Renal pelvis (tissue), 4 donors: ENCODE measurements around the gene SLC2A4. TPM values are rescaled to one million over a fixed set of nuclear protein-coding genes. Genes with fewer than 3 reads are reported as not detected.
"Not testable (repeated sequence)": the region's sequence is repeated elsewhere in the genome, so short reads cannot be mapped to it uniquely, and the experiment has no call there.

Experiments
- DNase-seq: peaks from one replicate; pipeline ENCODE4 v3.0.0-alpha.2; 2013
- polyA plus RNA-seq, 3 donors: library from polyadenylated mRNA; unstranded; fragments of 120-200 nt; gene quantifications; one replicate each; pipeline ENCODE4 v1.2.1, GENCODE V29; 2013; ENCODE audit not compliant: insufficient read length in 3 of 3

The SLC2A4 gene
- polyA plus RNA-seq, 3 donors, result 1.8 to 3.7 (median 2.5) TPM

DNA sequence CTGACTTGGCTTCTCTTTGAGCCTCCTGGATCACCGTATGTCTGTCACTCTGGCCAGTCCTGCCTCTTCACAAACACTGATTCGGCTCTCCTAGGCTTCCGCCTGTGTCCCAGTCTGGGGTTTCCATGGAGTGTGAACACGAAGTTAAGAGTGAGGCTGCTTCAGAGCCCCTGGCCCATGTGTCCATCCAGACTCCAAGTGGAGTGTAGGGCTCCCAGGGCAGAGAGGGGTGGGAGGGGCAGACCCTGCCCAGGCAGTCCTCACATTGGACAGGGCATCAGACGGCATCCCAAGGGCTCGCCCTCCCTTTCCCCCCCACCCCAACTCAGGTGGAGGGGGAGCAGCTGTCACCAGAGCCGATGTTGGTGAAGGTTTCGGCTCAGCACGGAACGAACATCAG, 37.7 kb upstream of the SLC2A4 start:
- not testable (repeated sequence) for DNase-seq

DNA sequence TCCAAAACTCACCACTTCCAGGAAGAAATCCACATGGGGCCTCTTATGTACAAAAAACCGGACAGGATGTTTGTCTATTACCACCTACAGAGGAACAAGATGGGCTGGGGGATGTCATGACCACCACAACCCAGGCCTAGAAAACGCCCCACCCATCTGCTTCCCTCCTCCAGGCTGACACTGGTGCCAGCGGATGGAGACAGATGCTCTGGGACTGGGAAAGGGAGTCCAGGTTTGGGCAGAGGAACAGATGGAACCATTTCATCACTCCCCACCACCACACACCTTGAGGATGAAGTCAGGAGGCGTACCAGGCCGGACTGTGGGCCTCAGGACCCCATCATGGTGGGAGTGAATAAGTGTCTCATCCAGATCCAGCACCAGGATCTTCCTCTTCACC, 34.7 kb upstream of the SLC2A4 start:
- DNase-seq, result no peak

DNA sequence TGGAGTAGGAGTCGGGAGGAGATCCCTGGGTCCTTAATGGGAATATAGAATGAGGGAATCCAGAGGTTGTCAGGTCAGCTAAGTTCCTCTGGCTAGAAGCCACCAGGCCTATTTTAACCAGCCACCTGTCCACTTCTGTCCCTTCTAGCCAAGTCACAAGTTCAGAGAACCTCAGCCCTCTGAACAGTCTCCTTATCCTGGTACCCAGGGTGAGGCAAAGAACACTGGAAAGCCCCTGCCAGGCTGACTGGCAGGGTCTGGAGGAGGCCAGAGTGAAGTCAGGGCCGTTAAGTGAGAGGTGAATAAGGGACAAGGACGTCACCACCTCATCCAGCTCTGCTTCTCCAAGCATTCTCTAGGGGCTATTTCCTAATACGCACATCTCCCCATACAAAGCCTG, 32.7 kb upstream of the SLC2A4 start:
- no peak for DNase-seq

DNA sequence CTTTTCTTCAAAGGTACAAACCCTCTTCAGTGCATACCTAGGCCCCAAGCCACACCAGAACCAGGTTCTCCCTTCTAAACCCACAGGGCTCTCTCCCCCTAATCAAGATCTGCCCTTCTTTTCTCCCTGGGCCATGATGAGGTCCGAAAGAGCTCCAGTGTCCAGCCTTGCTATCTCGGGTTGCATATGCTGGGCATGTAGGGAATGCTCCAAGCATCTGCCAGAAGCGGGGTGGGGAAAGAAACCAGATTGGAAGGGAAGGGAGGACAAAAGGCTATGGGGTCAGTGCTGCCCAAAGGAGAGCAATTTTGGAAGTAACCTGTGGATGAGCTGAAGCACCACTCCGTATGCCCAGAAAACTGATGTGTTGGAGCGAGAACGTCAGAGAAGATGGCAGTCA, 32.3 kb upstream of the SLC2A4 start:
- DNase-seq, result no peak

DNA sequence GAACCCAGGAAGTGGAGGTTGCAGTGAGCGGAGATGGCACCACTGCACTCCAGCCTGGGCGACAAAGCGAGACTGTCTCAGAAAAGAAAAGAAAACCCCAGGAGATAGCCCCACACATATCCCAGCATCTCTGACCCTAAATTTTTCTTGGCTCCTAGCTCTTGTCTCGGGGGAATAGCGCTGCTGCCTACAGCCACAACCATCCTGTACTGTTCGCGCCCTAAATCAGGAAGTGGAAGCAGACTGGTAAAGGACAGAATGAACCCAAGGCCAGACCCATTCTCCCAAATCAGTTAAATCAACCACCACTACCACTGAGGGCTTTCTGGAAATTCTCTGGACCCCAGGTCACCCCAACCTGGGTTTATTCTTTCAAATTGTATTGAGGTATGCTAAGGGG, 31.7 kb upstream of the SLC2A4 start:
- DNase-seq, result no peak

DNA sequence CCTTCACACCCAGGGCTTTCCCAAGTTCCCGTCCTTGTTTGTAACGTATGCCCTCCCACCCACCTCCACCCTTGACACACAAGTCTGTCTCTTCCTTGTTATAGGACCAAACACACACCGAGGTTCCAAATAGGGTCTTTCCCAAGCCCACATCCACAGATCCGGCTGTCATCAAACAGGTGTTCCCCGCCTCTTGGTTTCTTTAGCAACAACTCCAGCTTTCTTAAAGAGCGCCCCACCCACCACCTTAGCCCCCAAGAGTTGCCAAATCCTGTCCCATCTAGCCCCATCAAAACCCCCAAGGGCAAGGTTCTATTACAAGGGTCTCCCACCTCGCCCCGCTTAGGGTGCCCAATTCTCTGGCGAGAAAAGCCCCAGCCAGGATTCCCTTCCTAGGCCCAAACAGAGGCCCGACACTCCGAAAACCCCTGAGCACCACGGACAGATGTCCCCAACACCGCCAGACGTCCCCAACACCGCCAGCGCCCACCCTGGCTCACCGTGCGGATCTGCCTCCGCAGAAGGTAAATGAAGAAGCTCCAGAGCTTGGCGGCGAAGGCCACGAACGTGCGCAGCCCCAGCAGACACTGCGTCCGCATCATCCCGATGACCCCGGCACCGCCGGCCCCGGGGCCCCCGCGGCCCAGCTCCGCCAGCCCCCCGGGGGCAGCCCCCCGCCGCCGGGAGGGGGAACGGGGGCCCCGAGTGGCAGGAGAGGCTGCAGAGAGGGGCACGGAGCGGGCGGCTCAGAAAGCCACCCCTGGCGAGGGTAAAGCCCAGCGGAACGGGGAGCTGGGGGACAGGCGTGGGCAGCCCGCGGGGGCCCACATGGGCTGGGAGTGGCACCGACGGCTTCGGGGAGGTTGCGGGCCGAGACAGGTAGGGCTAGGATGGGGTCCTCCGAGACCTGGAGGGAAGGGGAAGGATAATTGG, 30.6 kb upstream of the SLC2A4 start:
- DNase-seq, result no peak

DNA sequence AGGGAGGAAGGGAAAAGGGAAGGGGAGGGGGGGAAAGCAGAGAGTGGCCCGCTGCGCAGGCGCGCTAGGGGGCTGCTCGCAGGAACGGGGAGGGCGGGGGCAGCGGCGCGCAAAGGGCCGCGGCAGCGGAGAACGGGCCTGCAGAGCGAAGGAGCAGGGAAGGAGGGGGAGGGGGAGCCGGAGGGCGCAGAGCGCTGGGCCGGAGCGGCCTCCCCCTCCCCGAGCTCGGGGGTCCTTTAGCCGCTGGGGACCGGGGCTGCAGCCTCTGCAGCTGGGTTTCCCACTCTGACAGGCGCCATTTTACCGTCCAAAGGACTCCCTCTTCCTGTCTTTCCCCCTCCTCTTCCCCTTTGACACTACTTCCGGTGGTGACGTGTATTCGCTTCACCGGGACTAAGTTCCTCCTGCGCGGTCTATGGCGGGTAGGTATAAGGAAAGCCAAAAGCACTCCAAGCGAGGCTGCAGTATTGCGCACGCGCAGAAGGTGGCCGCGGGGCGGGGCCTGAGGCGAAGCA, 29.8 kb upstream of the SLC2A4 start, which contains the start of gene CTDNEP1:
Gene CTDNEP1 (minus strand): TSS at position 74 of the 515 bp plus-strand sequence. CDS start 438 bp downstream, outside the sequence.
- peak; percentile 100 for DNase-seq

DNA sequence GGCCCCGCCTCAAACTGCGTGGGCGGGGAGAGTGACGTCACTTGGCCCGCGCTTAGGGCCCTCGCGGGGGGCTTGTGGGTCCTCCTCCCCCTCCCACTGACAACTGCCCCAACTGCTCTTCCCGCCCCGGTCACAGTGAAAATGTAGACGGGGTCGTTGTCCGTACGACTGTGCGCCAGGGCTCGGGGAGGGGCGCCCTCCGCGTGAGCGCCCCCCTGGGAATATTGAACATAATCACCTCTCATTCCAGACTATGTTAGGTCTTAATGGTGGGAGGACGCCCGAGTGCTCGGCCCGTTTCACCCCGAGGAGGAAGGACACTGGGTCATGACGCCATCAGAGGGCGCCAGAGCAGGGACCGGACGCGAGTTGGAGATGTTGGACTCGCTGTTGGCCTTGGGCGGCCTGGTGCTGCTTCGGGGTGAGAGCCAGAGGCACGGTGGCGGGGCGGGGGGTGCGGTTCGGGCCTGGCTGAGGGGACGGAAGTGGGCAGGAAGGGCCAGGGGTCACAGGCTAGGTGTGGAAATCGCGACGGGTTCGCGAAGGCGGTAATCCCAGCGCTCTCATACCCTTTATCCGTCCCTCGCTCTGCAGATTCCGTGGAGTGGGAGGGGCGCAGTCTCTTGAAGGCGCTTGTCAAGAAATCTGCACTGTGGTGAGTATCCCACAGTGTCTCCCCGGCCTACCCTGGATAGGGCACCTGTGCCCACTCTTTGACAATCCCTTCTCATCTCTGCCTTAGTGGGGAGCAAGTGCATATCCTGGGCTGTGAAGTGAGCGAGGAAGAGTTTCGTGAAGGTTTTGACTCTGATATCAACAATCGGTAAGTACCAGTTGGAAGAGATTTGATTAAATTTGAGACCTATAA, 29.1 kb upstream of the SLC2A4 start, which contains the start of gene ELP5:
Gene ELP5 (plus strand): TSS at position 40 of the 868 bp plus-strand sequence. CDS start 336 bp downstream, at position 376.
- DNase-seq, result peak; percentile 96

DNA sequence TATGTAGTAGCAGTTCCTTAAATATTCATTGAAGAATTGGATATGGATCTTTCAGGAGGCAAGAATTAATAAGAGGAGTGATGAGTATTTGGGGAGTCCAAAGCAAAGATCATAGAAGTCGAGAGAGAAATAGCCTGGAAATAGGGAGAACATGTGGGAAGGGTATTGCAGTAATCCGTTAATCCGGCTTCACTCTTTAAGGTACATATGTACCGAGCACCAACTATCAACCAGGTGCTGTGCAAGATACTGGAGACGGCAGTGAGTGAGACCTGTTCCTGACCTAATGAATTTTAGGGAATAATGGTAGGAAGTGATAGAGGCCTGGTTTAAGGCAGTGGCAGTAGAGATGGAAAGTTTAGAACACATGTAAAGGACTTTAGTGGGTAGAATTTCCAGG, 28.4 kb upstream of the SLC2A4 start:
- no peak for DNase-seq

DNA sequence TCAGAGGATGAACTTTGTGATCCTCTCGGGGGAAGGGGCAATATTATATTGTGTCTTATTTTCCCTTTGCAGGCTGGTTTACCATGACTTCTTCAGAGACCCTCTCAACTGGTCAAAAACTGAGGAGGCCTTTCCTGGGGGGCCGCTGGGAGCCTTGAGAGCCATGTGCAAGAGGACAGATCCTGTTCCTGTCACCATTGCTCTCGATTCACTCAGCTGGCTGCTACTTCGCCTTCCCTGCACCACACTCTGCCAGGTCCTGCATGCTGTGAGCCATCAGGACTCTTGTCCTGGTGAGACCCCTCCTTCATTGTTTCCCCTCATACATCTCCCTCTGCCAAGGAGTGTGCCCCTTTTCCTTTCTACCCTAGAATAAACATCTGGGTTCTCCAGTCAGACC, 27.0 kb upstream of the SLC2A4 start:
- no peak for DNase-seq

DNA sequence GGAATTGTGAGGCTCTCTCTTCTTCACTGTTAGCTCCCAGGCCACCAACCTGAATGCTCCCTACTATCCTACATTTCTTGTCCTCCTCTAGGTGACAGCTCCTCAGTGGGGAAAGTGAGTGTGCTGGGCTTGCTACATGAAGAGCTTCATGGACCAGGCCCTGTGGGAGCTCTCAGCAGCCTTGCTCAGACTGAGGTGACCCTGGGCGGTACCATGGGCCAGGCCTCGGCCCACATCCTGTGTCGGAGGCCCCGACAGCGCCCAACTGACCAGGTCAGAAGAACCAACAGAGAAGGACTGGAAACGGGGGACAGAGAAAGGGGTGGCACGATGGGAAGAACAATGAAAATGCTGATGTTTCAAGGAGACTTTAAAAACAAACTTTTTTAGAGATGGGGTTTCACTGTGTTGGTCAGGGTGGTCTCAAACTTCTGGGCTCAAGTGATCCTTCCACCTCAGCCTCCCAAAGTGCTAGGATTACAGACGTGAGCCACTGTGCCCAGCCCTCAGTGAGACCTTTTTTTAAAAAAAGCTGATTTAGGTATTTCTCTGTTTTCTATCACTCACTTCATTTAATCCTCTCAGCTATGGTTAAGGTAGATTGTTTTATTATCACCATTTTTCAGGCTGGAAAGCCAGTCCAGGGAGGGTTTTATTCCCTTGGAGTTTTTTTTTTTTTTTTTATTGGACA, 24.6 kb upstream of the SLC2A4 start:
- DNase-seq, result no peak

DNA sequence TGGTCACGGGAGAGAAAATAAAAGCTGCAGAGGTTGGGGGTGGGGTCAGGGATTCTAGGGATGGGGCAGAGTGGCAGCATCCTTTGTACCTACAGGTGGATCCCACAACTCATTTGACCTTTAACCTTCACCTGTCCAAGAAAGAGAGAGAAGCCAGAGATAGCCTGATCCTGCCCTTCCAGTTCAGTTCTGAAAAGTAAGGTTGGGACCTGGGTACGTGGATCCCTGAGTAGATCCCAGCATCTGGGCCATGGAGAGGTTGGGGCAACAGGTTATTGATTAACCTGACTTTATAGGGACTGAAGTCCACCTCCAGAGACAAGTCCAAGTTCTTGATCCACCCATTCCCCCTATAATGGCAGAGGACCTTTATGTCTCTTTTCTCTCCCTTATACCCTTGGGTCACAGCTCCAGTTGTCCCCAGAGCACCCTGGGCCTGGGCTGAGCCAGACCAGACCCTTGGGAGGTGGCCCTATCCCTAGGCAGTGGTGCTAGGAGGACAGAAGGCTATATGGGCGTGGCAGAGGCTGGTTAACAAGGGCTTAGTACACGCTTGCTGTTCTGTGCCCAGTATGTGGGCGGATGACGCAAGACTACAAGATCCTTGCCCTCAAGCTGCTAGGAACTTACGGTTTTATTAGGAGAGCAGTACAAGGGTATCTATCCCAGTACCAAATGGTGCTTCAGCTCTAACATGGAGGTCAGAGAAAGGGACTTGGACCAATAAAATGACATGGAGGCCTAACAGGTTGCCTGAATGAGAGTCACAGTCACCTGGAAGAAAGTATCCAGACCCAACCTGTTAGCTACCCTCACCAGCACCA, 22.6 kb upstream of the SLC2A4 start:
- no peak for DNase-seq

DNA sequence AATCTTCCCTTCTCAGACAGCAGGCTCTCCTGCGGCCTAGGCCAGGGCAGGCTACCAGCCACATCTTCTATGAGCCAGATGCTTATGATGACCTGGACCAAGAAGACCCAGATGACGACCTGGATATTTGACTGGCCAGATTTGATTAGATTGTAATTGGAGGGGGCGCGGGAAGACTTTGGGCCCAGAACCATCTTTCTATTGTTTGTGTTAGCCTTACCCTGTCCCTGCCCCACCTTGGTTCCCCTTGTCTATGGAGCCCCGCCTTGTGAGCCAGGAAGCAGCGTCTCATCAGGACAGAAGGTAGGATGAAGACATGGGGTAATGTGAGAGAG, 22.0 kb upstream of the SLC2A4 start:
- DNase-seq, result no peak

DNA sequence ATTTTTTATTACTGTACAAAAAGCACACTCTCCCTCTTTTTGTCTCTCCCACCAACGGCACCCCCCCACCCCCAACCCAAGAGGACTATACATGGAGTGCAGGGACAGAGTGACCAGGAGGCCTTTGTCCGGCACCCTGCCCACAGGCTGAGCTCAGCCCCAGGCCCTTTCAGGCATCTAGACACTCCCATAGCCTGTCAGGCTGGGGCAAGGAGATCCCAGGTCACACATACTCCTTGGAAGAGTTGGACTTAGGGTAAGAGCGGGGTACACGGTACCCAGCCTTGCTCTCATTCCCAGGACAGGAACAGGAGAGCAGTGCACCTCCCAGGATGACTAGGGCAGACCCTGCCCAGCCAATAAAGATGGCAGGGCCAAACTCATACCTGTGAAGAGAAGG, 21.4 kb upstream of the SLC2A4 start:
- DNase-seq, result no peak

DNA sequence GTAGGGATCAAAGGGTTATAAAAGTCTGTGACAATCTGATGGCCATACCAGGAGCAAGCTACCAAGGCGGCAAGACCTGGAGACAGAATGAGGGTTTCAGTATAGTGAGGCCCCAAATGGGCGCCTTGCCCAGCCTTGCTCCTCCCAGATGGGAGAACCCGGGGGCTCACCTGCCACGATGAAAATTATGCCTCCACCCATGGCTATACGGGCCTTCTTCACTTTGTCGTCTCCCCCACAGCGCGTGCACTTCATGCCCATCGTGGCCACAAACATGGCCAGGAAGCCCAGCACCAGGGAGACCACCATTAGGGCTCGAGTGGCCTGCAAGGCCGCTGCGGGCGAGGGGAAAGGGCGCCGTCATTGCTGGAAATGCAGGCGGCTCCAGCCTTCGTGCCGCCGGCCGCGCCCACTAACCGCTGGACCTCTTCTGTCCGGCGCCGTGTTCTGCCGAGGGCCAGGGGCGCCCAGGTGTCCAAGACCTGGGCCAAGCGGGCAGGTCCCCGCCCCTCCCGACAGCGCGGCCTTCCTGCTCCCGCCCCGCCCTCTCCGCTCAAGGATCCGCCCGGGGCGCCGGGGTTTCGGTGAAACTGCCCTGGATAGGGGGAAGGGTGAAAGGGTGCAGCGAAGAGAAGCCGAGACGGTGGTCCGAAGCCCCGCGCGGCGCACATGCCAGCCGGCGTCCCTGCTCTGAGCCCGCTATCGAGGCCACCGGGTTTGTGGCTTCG, 20.7 kb upstream of the SLC2A4 start:
- no peak for DNase-seq

DNA sequence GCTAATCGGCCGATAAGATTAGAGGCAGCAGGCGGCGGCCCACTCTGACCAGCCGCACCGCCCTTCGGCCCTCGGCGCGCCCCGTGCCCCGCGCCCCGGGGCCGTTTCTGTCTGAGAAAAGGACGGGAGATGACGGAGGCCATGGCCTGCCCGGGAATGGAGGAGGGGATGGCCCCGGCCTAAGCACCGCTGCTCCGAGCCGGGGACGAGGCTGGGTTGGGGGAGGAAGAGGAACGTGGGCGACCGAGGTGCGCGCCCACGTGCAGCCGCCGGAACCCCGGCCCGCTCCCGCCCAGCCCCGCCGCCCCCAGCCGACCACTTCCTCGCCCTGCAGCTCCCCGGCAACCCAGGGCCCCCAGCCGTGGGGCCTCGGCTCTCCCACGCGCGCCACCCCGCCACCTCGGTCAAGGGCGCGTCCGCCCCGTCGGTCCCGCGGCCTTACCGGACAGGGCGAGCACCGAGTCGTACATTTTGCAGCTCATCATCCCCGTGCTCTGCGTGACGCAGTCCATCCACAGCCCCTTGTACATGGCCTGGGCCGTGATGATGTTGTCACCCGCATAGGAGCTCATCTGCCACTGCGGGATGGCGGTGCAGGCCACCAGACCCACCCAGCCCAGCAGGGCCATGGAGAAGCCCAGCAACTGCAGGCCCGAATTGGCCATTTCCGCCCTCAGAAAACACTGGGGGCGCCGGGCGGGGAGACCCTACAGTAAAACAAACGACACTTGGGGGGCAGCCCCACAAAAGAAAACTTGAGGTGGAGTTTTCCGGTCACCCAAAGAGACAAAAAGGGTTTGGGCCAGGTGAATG, 19.9 kb upstream of the SLC2A4 start:
- no peak for DNase-seq

DNA sequence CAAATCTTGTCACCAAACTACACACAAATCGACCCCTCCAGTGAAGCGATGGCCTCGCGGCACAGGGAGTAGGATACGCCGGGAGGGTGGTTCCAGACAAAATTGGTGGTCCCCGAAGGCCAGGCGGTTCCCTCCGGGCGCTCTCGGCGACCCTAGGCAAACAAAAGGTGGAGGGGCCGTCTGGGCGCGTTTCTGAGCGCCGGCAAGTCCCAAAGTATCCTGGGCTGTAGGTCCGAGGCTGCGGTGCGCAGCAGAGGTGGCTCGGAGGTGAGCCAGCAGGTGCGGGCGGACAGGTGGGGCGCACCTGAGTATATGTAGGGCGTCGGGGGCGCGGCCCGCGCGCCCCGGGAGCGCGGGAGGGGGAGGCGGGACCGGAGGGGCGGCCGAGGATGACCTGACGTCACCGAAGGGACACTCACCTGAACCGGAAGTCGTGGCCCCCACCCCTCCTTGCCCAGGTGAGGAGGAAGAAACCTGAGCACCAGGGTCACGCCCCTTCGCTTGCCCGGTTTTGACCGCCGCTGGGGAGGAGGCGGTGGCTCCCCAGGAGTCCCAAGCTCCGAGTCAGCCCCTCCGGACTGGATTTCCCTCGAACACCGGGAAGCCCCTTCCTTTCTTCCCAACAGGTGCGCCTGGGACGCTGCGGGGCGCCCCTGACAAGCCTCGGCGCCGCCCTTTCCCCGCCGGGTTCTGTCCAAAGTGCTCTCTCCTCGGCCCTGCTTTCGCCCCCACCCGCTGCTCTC, 19.2 kb upstream of the SLC2A4 start, which contains the start of gene CLDN7:
Gene CLDN7 (minus strand): TSS at position 287 of the 743 bp plus-strand sequence. CDS start 435 bp downstream, outside the sequence.
- DNase-seq, result peak; percentile 74
